PC-3 (cell line): ENCODE results near the gene SH2D3C.

Experiments
- EZH2 ChIP-seq: fragments of 300-600 bp; sonication (generic); IDR thresholded peaks from one replicate; pipeline ENCODE4 v1.6.1; 2017; ENCODE audit warnings: antibody characterized with exemption, mild to moderate bottlenecking, low read length; ENCODE audit not compliant: unreplicated experiment
- EZH2phosphoT487 ChIP-seq: fragments of 300-600 bp; sonication (generic); IDR thresholded peaks from 2 replicates; pipeline ENCODE4 v1.6.1; 2018; ENCODE audit warnings: mild to moderate bottlenecking, antibody characterized with exemption, low read length, borderline replicate concordance
- TF ChIP-seq, protein P1 (sequence below): fragments of 300-600 bp; sonication (generic); conservative IDR thresholded peaks from 2 replicates; pipeline ENCODE4 v1.5.1; 2017; ENCODE audit warnings: antibody characterized with exemption, low read depth, mild to moderate bottlenecking, low read length

GRCh38 chr9:127826253-127826913 is 47.9 kb upstream of the SH2D3C start:
- TF ChIP-seq, protein P1, sequence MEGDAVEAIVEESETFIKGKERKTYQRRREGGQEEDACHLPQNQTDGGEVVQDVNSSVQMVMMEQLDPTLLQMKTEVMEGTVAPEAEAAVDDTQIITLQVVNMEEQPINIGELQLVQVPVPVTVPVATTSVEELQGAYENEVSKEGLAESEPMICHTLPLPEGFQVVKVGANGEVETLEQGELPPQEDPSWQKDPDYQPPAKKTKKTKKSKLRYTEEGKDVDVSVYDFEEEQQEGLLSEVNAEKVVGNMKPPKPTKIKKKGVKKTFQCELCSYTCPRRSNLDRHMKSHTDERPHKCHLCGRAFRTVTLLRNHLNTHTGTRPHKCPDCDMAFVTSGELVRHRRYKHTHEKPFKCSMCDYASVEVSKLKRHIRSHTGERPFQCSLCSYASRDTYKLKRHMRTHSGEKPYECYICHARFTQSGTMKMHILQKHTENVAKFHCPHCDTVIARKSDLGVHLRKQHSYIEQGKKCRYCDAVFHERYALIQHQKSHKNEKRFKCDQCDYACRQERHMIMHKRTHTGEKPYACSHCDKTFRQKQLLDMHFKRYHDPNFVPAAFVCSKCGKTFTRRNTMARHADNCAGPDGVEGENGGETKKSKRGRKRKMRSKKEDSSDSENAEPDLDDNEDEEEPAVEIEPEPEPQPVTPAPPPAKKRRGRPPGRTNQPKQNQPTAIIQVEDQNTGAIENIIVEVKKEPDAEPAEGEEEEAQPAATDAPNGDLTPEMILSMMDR = no peak
- TF ChIP-seq EZH2 = no peak
- TF ChIP-seq EZH2phosphoT487 = no peak
